Measurements from ENCODE around the gene NME8.

The NME8 gene

GRCh38 chr7:37942934-37943610, 94.7 kb downstream of the NME8 start:
- DNase-seq: peak; percentile 52

- peak; percentile 14 for DNase-seq
These were observed 95.7 kb downstream of the NME8 start for GRCh38 chr7:37943905-37944736.

- DNase-seq: peak; percentile 15
These were observed 96.3 kb downstream of the NME8 start for GRCh38 chr7:37944737-37945054.

GRCh38 chr7:37945336-37945735, 96.9 kb downstream of the NME8 start:
- DNase-seq: no peak

- peak; percentile 54 for DNase-seq
These were observed 98.9 kb downstream of the NME8 start for GRCh38 chr7:37947138-37947940.

- DNase-seq: no peak
These were observed 99.5 kb downstream of the NME8 start for GRCh38 chr7:37947941-37948210.

Data from retina (tissue), 1 donor.